ENCODE data around the gene PPM1M. TPM values are rescaled to one million over a fixed set of nuclear protein-coding genes. Genes with fewer than 3 reads are reported as not detected.

The PPM1M gene
- 10 to 100 TPM in 2 of 3 donors, 1 to 10 TPM in 1; 6.0 to 31.8 (median 18.1) TPM for polyA plus RNA-seq

GRCh38 chr3:52245322-52246263, at the start of gene PPM1M:
Gene PPM1M (plus strand): TSS chr3:52245759. CDS start chr3:52245825, 66 bp downstream.
- 1 to 4% (median 2%) methylated on average over 81 to 98 of the region's 98 CpGs for WGBS, 3 donors
- peak within 1 kb of the TSS; percentile 81 for H3K27ac ChIP-seq (ENCODE audit: low read depth, low read length)

GRCh38 chr3:52195823-52196331, 49.7 kb upstream of the PPM1M start:
- H3K27ac ChIP-seq (ENCODE audit: low read depth, low read length) = peak overlapping the region; percentile 7
- WGBS, 3 donors = 39 to 79% (median 45%) methylated on average over 10 of the region's 10 CpGs

- H3K27ac ChIP-seq (ENCODE audit: low read depth, low read length) = no peak overlapping the region
- 55 to 74% (median 67%) methylated on average over 3 of the region's 3 CpGs for WGBS, 3 donors
These were observed 48.6 kb upstream of the PPM1M start for GRCh38 chr3:52196977-52197376.

- WGBS, 3 donors = 39 to 48% (median 45%) methylated on average over 10 of the region's 10 CpGs
- H3K27ac ChIP-seq (ENCODE audit: low read depth, low read length) = no peak overlapping the region
These were observed 48.1 kb upstream of the PPM1M start for GRCh38 chr3:52197499-52197841.

- 0 to 1% (median 1%) methylated on average over 57 to 71 of the region's 71 CpGs for WGBS, 3 donors
- no peak within 1 kb of the TSS for H3K27ac ChIP-seq (ENCODE audit: low read depth, low read length)
These were observed 47.5 kb upstream of the PPM1M start, which contains the start of gene ALAS1 for GRCh38 chr3:52197842-52198625. Gene ALAS1 (plus strand): TSS chr3:52198160. CDS start chr3:52199242, 1,082 bp downstream.

GRCh38 chr3:52198643-52199608, 46.6 kb upstream of the PPM1M start:
- H3K27ac ChIP-seq (ENCODE audit: low read depth, low read length) = no peak overlapping the region
- WGBS, 3 donors = 34 to 42% (median 39%) methylated on average over 14 of the region's 14 CpGs

- 73 to 95% (median 78%) methylated on average over 5 of the region's 5 CpGs for WGBS, 3 donors
- H3K27ac ChIP-seq (ENCODE audit: low read depth, low read length) = no peak overlapping the region
These were observed 44.4 kb upstream of the PPM1M start for GRCh38 chr3:52200981-52201679.

GRCh38 chr3:52202384-52203077, 43.0 kb upstream of the PPM1M start:
- WGBS, 3 donors = 54 to 92% (median 62%) methylated on average over 4 of the region's 4 CpGs
- H3K27ac ChIP-seq (ENCODE audit: low read depth, low read length) = no peak overlapping the region

- no peak overlapping the region for H3K27ac ChIP-seq (ENCODE audit: low read depth, low read length)
- WGBS, 3 donors = 52 to 90% (median 73%) methylated on average over 1 of the region's 1 CpG
These were observed 41.9 kb upstream of the PPM1M start for GRCh38 chr3:52203701-52204100.

GRCh38 chr3:52204337-52205073, 41.1 kb upstream of the PPM1M start:
- H3K27ac ChIP-seq (ENCODE audit: low read depth, low read length) = no peak overlapping the region
- WGBS, 3 donors = 66 to 72% (median 70%) methylated on average over 10 of the region's 10 CpGs

GRCh38 chr3:52205727-52206372, 39.7 kb upstream of the PPM1M start:
- no peak overlapping the region for H3K27ac ChIP-seq (ENCODE audit: low read depth, low read length)
- WGBS, 3 donors = 80 to 86% (median 85%) methylated on average over 6 of the region's 6 CpGs

- no peak overlapping the region for H3K27ac ChIP-seq (ENCODE audit: low read depth, low read length)
- 84 to 93% (median 88%) methylated on average over 4 of the region's 4 CpGs for WGBS, 3 donors
These were observed 37.0 kb upstream of the PPM1M start for GRCh38 chr3:52208556-52208955.

GRCh38 chr3:52210037-52210436, 35.5 kb upstream of the PPM1M start:
- no peak overlapping the region for H3K27ac ChIP-seq (ENCODE audit: low read depth, low read length)

GRCh38 chr3:52210550-52211046, 35.0 kb upstream of the PPM1M start:
- WGBS, 3 donors = 57 to 72% (median 64%) methylated on average over 6 of the region's 6 CpGs
- no peak overlapping the region for H3K27ac ChIP-seq (ENCODE audit: low read depth, low read length)

GRCh38 chr3:52211268-52211891, 34.2 kb upstream of the PPM1M start:
- no peak overlapping the region for H3K27ac ChIP-seq (ENCODE audit: low read depth, low read length)
- WGBS, 3 donors = 93 to 95% (median 95%) methylated on average over 18 of the region's 18 CpGs
